ENCODE data around the gene FRMD5. TPM values are rescaled to one million over a fixed set of nuclear protein-coding genes. Genes with fewer than 3 reads are reported as not detected.
"Not testable (repeated sequence)": the region's sequence is repeated elsewhere in the genome, so short reads cannot be mapped to it uniquely, and the experiment has no call there.

Gene FRMD5
- total and polyA plus RNA-seq, 2 donors (not counting 1 experiment from before 2014, with no cell fraction given): not detected

GRCh38 chr15:43830691-43831275 is 364.3 kb downstream of the FRMD5 start:
- DNase-seq; intact Hi-C loops (cut with micrococcal nuclease); H3K27ac Mint-ChIP-seq; H3K9ac ChIP-seq (ENCODE audit: low read length); H3K27me3 Mint-ChIP-seq; H3K9me3 ChIP-seq (ENCODE audit: control extremely low read depth in 1 of 3, control insufficient read depth in 2 of 3, insufficient read depth in 1 of 3, low read length in 2 of 3); H2AFZ ChIP-seq (ENCODE audit: insufficient read depth, low read depth, low read length, poor library complexity, severe bottlenecking); H3K4me3 ChIP-seq (ENCODE audit: control extremely low read depth in 1 of 5, extremely low read depth in 1 of 5, insufficient read depth in 1 of 5, low read depth in 2 of 5, low read length in 4 of 5); H3K36me3 ChIP-seq (replicated peaks in 1 of 2; ENCODE audit: control extremely low read depth in 1 of 2, control insufficient read depth in 1 of 2, extremely low read depth in 1 of 2, insufficient read depth in 2 of 2, low read length in 1 of 2); POLR2A ChIA-PET; H3K4me3 Mint-ChIP-seq; H3K9me3 Mint-ChIP-seq (ENCODE audit: insufficient read depth); ATAC-seq (ENCODE audit: low read depth); H3K27ac ChIP-seq (ENCODE audit: low read length in 2 of 2); H4K20me1 ChIP-seq (ENCODE audit: control insufficient read depth, insufficient read depth, low read length, poor library complexity, severe bottlenecking); H3K4me2 ChIP-seq (replicated peaks; ENCODE audit: low read depth, low read length, poor library complexity, severe bottlenecking); H3K27me3 ChIP-seq (replicated peaks in 1 of 4; ENCODE audit: control extremely low read depth in 1 of 4, control insufficient read depth in 3 of 4, insufficient read depth in 4 of 4, low read length in 3 of 4): not testable (repeated sequence)
- CTCF ChIA-PET: interaction anchor here (0.9 kb wide), 1 partner anchor 54 kb away, joined by 3 read pairs; the partner anchor contains the start of gene ELL3
- 41% methylated on average over 3 of the region's 9 CpGs for WGBS (ENCODE audit: insufficient coverage)
- Histone ChIP-seq H3K79me2 (ENCODE audit: control insufficient read depth, insufficient read depth, low read length) (peaks cover 20% of the 10 kb centered on the region), H3K4me1 (ENCODE audit: control insufficient read depth in 2 of 2, insufficient read depth in 2 of 2, low read length in 2 of 2) (peaks cover 22 to 41% of the 10 kb centered on the region in 2 donors)
- peaks cover 41% of the 10 kb centered on the region for H3K4me1 Mint-ChIP-seq

- POLR2A ChIA-PET: interaction anchor here (0.7 kb wide), 1 partner anchor 8 kb away, joined by 4 read pairs; no protein-coding TSS in a partner anchor
- DNase-seq; H4K20me1 ChIP-seq (ENCODE audit: control insufficient read depth, insufficient read depth, low read length, poor library complexity, severe bottlenecking); H3K4me3 ChIP-seq (ENCODE audit: control extremely low read depth in 1 of 5, extremely low read depth in 1 of 5, insufficient read depth in 1 of 5, low read depth in 2 of 5, low read length in 4 of 5); ATAC-seq (ENCODE audit: low read depth); H2AFZ ChIP-seq (ENCODE audit: insufficient read depth, low read depth, low read length, poor library complexity, severe bottlenecking); H3K4me3 Mint-ChIP-seq; H3K9ac ChIP-seq (ENCODE audit: low read length); H3K27me3 Mint-ChIP-seq; H3K9me3 ChIP-seq (ENCODE audit: control extremely low read depth in 1 of 3, control insufficient read depth in 2 of 3, insufficient read depth in 1 of 3, low read length in 2 of 3); H3K27ac ChIP-seq (ENCODE audit: low read length in 2 of 2); H3K9me3 Mint-ChIP-seq (ENCODE audit: insufficient read depth); H3K27ac Mint-ChIP-seq; CTCF ChIA-PET; H3K4me2 ChIP-seq (replicated peaks; ENCODE audit: low read depth, low read length, poor library complexity, severe bottlenecking); H3K27me3 ChIP-seq (replicated peaks in 1 of 4; ENCODE audit: control extremely low read depth in 1 of 4, control insufficient read depth in 3 of 4, insufficient read depth in 4 of 4, low read length in 3 of 4); H3K36me3 ChIP-seq (replicated peaks in 1 of 2; ENCODE audit: control extremely low read depth in 1 of 2, control insufficient read depth in 1 of 2, extremely low read depth in 1 of 2, insufficient read depth in 2 of 2, low read length in 1 of 2): not testable (repeated sequence)
- peaks cover 27% of the 10 kb centered on the region for H3K79me2 ChIP-seq (ENCODE audit: control insufficient read depth, insufficient read depth, low read length)
- intact Hi-C loops (cut with micrococcal nuclease): loop anchor here (5.0 kb wide), 2 partner anchors 597 to 707 kb away; partner anchors contain the start of genes CTDSPL2 and EIF3J
- H3K4me1 Mint-ChIP-seq: peaks cover 42% of the 10 kb centered on the region
- 92% methylated on average over 4 of the region's 9 CpGs for WGBS (ENCODE audit: insufficient coverage)
- peaks cover 22 to 44% of the 10 kb centered on the region in 2 donors for H3K4me1 ChIP-seq (ENCODE audit: control insufficient read depth in 2 of 2, insufficient read depth in 2 of 2, low read length in 2 of 2)
These were observed 365.0 kb downstream of the FRMD5 start for GRCh38 chr15:43829951-43830540.
